Gastroesophageal sphincter (tissue), 4 donors: Measurements from ENCODE around the gene CCDC124. TPM values are rescaled to one million over a fixed set of nuclear protein-coding genes. Genes with fewer than 3 reads are reported as not detected.

Experiments
- ATAC-seq: fragments of 150-250 bp; one replicate; pipeline ENCODE4 v1.9.1; 2016; ENCODE audit warnings: mild to moderate bottlenecking, moderate library complexity
- H3K27ac ChIP-seq, 4 donors: fragments of 200-600 bp; sonication (generic) in 3 of 4; 1 replicate in 3 of 4; 2 replicates in 1 of 4; pipeline ENCODE4 v1.5.1; 2016 to 2019
- H3K27me3 ChIP-seq: fragments of 200-600 bp; sonication (generic); one replicate; pipeline ENCODE4 v1.5.1; 2019
- H3K36me3 ChIP-seq, 2 donors: fragments of 200-600 bp; sonication (generic); one replicate each; pipeline ENCODE4 v1.5.1; 2019; ENCODE audit warnings: control low read depth in 1 of 2
- H3K4me1 ChIP-seq, 3 donors: fragments of 200-600 bp; sonication (generic); 1 replicate in 2 of 3; 2 replicates in 1 of 3; pipeline ENCODE4 v1.5.1; 2016 to 2019; ENCODE audit warnings: control low read depth in 2 of 3
- H3K4me3 ChIP-seq, 2 donors: fragments of 200-600 bp; sonication (generic); one replicate each; pipeline ENCODE4 v1.5.1; 2019; ENCODE audit warnings: mild to moderate bottlenecking in 1 of 2, moderate library complexity in 1 of 2
- H3K9me3 ChIP-seq, 3 donors: fragments of 200-600 bp; sonication (generic); one replicate each; pipeline ENCODE4 v1.5.1; 2017 to 2019; ENCODE audit warnings: control low read depth in 2 of 3
- CTCF ChIP-seq, 4 experiments: fragments of 200-600 bp in 2 of 4; fragments of 450-650 bp in 2 of 4; sonication (generic) in 1 of 4; IDR thresholded peaks; one replicate each; pipeline ENCODE4 v1.5.1; 2017 to 2019; ENCODE audit warnings: antibody characterized with exemption in 4 of 4, mild to moderate bottlenecking in 2 of 4, moderate library complexity in 2 of 4
- EP300 ChIP-seq: sonication (generic); formaldehyde crosslinking; IDR thresholded peaks from one replicate; pipeline ENCODE4 v1.6.1; 2017; ENCODE audit warnings: antibody characterized with exemption, mild to moderate bottlenecking
- POLR2A ChIP-seq, 2 donors: fragments of 450-650 bp; IDR thresholded peaks; one replicate each; pipeline ENCODE4 v1.6.1; 2017; ENCODE audit warnings: antibody characterized with exemption in 2 of 2, mild to moderate bottlenecking in 2 of 2, moderate library complexity in 1 of 2
- POLR2AphosphoS5 ChIP-seq: sonication (generic); formaldehyde crosslinking; IDR thresholded peaks from one replicate; pipeline ENCODE4 v1.6.1; 2017; ENCODE audit warnings: antibody characterized with exemption
- WGBS, 2 donors: methylation state at CpG; one replicate each; pipeline ENCODE4 v1.1.5; 2018; ENCODE audit warnings: low coverage in 1 of 2; 5-methylcytosine and 5-hydroxymethylcytosine counted together
- total RNA-seq, 4 donors: library from RNA; depleted of rRNA; stranded (reverse); fragments of >200 nt; gene quantifications; one replicate each; pipeline ENCODE4 v1.1.0, GENCODE V29; 2016

CCDC124 gene
- total RNA-seq, 4 donors from 2014 or later = 48.1 to 75.9 (median 56.6) TPM

- WGBS, 2 donors = 54 to 71% methylated on average over 4 to 5 of the region's 7 CpGs
- ATAC-seq = peak; percentile 85
- TF ChIP-seq EP300 (no peak), CTCF (IDR thresholded peaks at IDR 0.05) (peak in 3 of 4 experiments; percentile 80 to 94 (median 89))
Measured at GRCh38 chr19:17938092-17938845, 5.5 kb downstream of the CCDC124 start.

GRCh38 chr19:17942181-17942580 is 9.4 kb downstream of the CCDC124 start:
- no peak for TF ChIP-seq CTCF (IDR thresholded peaks at IDR 0.05)
- no peak for TF ChIP-seq EP300
- TF ChIP-seq POLR2AphosphoS5 = no peak
- TF ChIP-seq POLR2A (IDR thresholded peaks at IDR 0.05) = no peak
- Histone ChIP-seq H3K9me3 (no peaks in the 10 kb centered on the region), H3K27ac (no peak overlapping the region), H3K4me3 (no peak overlapping the region), H3K36me3 (peaks cover 0 to 67% of the 10 kb centered on the region in 2 donors), H3K4me1 (peaks cover 0 to 34% (median 4%) of the 10 kb centered on the region in 3 donors), H3K27me3 (no peaks in the 10 kb centered on the region)
- ATAC-seq = no peak
- WGBS, 2 donors = 83% methylated on average over 6 of the region's 17 CpGs; no CpG with 5 or more reads in 1 of the 2 donors

More at GRCh38 chr19:17938092-17938845, 5.5 kb downstream of the CCDC124 start:
- Histone ChIP-seq H3K27ac (no peak overlapping the region), H3K36me3 (peaks cover 0 to 77% of the 10 kb centered on the region in 2 donors), H3K4me1 (peaks cover 0 to 23% (median 7%) of the 10 kb centered on the region in 3 donors), H3K27me3 (no peaks in the 10 kb centered on the region), H3K9me3 (no peaks in the 10 kb centered on the region), H3K4me3 (no peak overlapping the region)

- ATAC-seq = no peak
- Histone ChIP-seq H3K9me3 (no peaks in the 10 kb centered on the region), H3K27ac (no peak overlapping the region), H3K4me1 (peaks cover 0 to 39% (median 4%) of the 10 kb centered on the region in 3 donors), H3K4me3 (no peak overlapping the region), H3K27me3 (no peaks in the 10 kb centered on the region), H3K36me3 (peaks cover 0 to 62% of the 10 kb centered on the region in 2 donors)
- no peak for TF ChIP-seq EP300
- no peak for TF ChIP-seq CTCF (IDR thresholded peaks at IDR 0.05)
- no peak for TF ChIP-seq POLR2A (IDR thresholded peaks at IDR 0.05)
- TF ChIP-seq POLR2AphosphoS5 = no peak
- WGBS, 2 donors = 76% methylated on average over 7 of the region's 41 CpGs; no CpG with 5 or more reads in 1 of the 2 donors
Measured at GRCh38 chr19:17942582-17943273, 9.9 kb downstream of the CCDC124 start.

- Histone ChIP-seq H3K27ac (peak overlapping the region in 2 of 4 donors; percentile 20 to 39), H3K9me3 (no peaks in the 10 kb centered on the region), H3K4me1 (peaks cover 0 to 44% (median 5%) of the 10 kb centered on the region in 3 donors), H3K4me3 (no peak overlapping the region), H3K27me3 (peaks cover under 1% of the 10 kb centered on the region), H3K36me3 (peaks cover 0 to 55% of the 10 kb centered on the region in 2 donors)
- TF ChIP-seq POLR2A (IDR thresholded peaks at IDR 0.05) (no peak), EP300 (no peak), POLR2AphosphoS5 (no peak), CTCF (IDR thresholded peaks at IDR 0.05) (no peak)
- WGBS, 2 donors = no CpG with 5 or more reads among the region's 57 CpGs
- no peak for ATAC-seq
Measured at GRCh38 chr19:17943274-17944221, 10.7 kb downstream of the CCDC124 start.
